NCI-H345 treated with DMSO at 0.1 percent for 48 hours (cell line): ENCODE results near the gene GPR176.
A peak's percentile ranks its signal among the peaks of the same experiment; 100 is the strongest.

Experiments used
- DNase-seq: peaks from one replicate; lab custom pipeline; 2025; ENCODE audit not compliant: unreplicated experiment; lab: John Stamatoyannopoulos, UW

Gene GPR176

GRCh38 chr15:39892418-39892817, 27.6 kb downstream of the GPR176 start:
- DNase-seq, result no peak

- no peak for DNase-seq
Observed at GRCh38 chr15:39890621-39891020, 29.4 kb downstream of the GPR176 start.

- DNase-seq, result no peak
Observed at GRCh38 chr15:39889601-39890000, 30.5 kb downstream of the GPR176 start.

GRCh38 chr15:39888809-39889208, 31.3 kb downstream of the GPR176 start:
- DNase-seq, result no peak

DNA sequence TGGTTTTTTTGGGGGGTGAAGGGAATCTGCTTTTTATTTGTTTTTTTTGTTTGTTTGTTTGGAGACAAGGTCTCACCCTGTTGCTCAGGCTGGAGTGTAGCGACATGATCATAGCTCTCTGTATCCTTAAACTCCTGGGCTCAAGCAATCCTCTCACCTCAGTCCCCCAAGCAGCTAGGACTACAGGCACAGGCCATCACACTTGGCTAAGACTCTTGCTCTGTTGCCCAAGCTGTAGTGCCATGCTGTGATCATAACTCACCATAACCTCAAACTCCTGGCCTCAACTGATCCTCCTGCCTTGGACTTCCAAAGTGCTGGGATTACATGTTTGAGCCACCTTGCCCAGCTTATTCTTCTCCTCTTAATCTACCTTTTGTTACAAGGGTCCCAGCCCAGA, 31.8 kb downstream of the GPR176 start:
- no peak for DNase-seq

- DNase-seq, result no peak
Observed at GRCh38 chr15:39887832-39888231, 32.2 kb downstream of the GPR176 start.

DNA sequence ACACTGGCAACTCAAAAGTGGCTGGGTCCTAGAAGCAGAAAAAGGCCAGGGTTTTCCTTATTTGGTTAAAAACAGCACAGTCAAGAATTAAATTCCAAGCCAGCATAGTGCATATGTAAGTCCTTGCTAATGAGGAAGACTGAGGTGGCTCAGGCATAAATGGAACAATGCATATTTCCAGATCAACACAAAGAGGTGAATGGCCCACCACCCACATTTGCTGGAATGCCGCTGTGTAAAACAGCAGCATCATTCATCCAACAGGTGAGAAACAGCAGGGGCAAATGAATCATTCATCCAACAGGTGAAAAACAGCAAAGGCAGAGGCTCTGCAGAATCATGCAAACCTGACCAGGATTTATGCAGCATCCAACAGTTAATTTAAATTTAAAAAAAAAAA, 32.9 kb downstream of the GPR176 start:
- no peak for DNase-seq

GRCh38 chr15:39886418-39886817, 33.6 kb downstream of the GPR176 start:
- DNase-seq, result no peak

GRCh38 chr15:39885099-39885777, 34.8 kb downstream of the GPR176 start:
- no peak for DNase-seq

- DNase-seq, result no peak
Observed at GRCh38 chr15:39884351-39884750, 35.7 kb downstream of the GPR176 start.

DNA sequence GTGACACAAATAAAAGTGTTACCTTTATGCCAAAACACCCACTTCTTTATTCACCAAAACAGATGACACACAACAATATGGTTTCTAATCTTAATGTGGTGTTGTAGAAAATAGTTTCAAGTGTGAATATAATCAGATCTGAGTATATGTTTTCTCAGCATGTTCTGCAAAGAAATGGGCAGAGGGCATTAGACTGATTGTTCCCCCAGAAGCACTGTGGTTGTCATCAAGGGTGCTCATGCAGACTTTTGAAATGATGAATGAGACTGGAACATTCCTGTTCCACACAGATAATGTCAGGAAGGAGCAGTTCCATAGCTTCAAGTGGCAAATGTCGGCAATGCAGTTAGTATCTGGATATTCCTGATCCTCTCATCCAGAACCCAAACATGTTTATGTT, 37.5 kb downstream of the GPR176 start:
- DNase-seq, result no peak

- DNase-seq, result no peak
Observed at GRCh38 chr15:39881790-39882189, 38.3 kb downstream of the GPR176 start.

DNA sequence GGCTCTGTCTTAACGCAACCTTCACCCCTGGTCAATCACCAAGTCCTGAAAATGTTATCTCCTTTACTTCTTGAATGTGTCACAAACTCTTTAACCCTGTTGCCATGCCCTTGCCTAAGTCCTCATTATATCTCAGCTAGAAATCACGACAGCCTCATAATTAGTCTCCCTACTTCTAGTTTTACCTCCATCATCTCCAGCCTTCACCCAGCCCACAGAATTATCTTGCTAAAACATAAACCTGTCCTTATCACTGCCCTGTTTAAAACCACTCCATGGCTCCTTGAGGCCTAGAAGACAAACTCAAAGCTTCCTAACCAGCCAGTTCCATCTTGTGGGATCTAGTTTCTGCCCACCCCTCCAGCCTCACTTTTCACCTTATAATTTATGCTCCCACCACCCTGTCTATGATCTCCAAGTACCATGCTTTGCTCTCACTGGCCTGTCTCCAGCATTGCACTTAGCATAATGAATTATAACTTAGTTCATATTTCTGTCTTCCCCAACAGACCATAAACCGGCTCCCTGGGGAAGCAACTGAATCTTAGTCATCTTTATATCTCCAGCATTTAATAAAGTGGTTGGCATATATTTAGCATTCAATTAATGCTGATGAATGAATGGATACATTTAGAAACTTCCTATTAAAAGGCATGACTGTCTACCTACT, 39.2 kb downstream of the GPR176 start:
- no peak for DNase-seq

DNA sequence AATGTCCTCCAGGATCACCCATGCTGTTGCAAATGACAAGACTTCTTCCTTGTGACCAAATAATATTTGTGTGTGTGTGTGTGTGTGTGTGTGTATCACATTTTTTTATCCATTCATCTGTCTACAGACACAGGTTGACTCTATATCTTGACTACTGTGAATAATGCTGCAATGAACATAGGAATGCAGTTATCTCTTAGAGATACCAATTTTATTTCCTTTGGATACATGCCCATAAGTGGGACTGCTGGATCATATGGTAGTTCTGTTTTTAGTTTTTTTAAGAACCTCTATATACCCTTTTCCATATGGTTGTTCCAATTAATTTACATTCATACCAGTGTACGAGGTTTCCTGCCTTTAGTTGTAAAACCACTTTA, 41.7 kb downstream of the GPR176 start:
- DNase-seq, result no peak

GRCh38 chr15:39874890-39875549, 45.0 kb downstream of the GPR176 start:
- no peak for DNase-seq

- no peak for DNase-seq
Observed at GRCh38 chr15:39873978-39874377, 46.1 kb downstream of the GPR176 start.

- DNase-seq, result no peak
Observed at GRCh38 chr15:39870537-39870936, 49.5 kb downstream of the GPR176 start.

GRCh38 chr15:39869858-39870515, 50.1 kb downstream of the GPR176 start:
- DNase-seq, result no peak

- DNase-seq, result peak; percentile 31
Observed at GRCh38 chr15:39869254-39869653, 50.8 kb downstream of the GPR176 start.

DNA sequence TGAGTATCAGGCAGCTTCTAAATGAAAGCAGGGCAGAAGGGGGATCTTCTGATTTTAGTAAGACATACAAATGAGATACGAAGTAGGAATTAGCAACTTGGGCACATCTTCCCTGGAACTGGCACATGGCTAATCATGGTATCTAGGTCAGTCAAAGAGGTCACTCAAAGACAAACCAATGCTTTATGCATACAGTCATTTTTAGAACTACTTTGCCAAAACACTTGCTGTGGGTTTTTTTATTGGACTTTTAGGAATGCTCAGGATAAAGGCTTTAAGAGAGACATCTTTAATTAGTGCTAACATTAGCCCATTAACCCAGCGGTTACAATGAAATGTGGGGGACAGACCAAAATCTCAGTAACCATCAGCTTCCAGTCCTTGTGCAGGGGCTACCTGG, 51.7 kb downstream of the GPR176 start:
- DNase-seq, result no peak

DNA sequence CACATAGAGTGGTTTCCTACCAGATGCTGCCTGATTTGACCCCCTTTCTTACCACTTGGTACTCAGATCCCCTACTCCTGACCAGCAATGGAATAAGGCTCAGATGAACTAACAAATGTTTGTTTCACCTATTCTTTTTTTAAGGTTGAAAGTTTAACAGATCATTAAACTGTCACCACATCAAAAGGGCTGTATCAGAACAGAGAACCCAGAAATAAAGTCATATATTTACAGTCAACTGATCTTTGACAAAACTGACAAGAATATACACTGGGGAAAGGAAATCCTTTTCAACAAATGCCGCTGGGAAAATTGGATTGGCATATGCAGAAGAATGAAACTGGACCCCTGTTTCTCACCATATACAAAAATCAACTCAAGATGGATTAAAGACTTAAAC, 56.0 kb downstream of the GPR176 start:
- DNase-seq, result no peak

DNA sequence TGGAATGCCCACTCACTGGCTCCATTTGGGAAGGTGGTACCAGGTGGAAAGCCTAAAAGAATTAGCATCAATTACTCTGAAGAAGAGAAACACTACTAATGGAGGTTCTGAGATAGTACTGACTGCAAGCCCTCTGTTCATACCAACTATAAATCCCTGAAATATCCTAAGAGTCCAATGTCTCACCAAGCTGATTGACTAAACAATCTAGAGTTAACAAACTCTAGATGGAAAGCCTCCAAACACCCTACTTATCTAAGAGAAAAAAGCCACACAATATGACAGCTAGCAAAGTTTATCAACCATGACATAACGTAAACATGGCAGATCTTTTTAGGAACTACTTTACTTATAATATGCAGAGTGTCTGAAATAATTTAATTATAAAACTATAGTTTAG, 59.2 kb downstream of the GPR176 start:
- no peak for DNase-seq
